ENCODE data around the gene RELT. TPM values are rescaled to one million over a fixed set of nuclear protein-coding genes. Genes with fewer than 3 reads are reported as not detected.

Gene RELT
- total RNA-seq, 5 donors from 2014 or later (not counting 1 experiment from before 2014, with no cell fraction given), result 15.6 to 113 (median 19.9) TPM

DNA sequence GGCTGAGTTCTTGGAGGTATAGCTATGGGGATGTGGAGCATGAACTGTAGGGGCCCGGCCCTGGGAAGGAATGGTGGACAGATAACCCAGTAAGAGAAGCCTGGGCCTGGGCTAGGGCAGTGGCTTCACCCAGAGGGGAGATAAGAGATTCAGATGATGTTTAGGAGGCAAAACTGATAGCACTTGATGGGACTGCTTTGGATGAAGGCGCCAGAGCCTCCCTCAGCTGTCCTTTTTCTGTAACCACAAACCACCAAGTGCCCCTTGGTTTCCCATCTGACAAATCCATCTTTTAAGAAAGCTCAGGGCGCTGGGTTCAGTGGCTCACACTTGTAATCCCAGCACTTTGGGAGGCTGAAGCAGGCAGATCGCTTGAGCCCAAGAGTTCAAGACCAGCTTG is 23.4 kb downstream of the RELT start:
- Mint-ChIP-seq H3K4me3 (no peak overlapping the region), H3K36me3 (peaks cover 4% of the 10 kb centered on the region), H3K4me1 (peaks cover 0 to 6% (median 0%) of the 10 kb centered on the region in 3 donors), H3K27me3 (no peaks in the 10 kb centered on the region), H3K9me3 (no peaks in the 10 kb centered on the region), H3K27ac (peak overlapping the region; percentile 13 to 68)
- CTCF ChIA-PET, result interaction anchor here (0.6 to 1.5 kb wide), 4 partner anchors 11 to 51 kb away, joined by 3 to 4 read pairs (median 3); no protein-coding TSS in a partner anchor
- Histone ChIP-seq H3K27me3 (replicated peaks in 1 of 2; ENCODE audit: control insufficient read depth in 2 of 2, extremely low read depth in 1 of 2, insufficient read depth in 2 of 2, low read length in 1 of 2) (no peaks in the 10 kb centered on the region), H3K4me1 (ENCODE audit: control insufficient read depth in 1 of 2, extremely low read depth in 1 of 2, insufficient read depth in 2 of 2, low read length in 2 of 2) (no peaks in the 10 kb centered on the region), H3K4me3 (ENCODE audit: control insufficient read depth in 1 of 2, extremely low read depth in 1 of 2, low read length in 1 of 2) (no peak overlapping the region), H3K9me3 (no peaks in the 10 kb centered on the region), H3K36me3 (ENCODE audit: control insufficient read depth in 2 of 2, extremely low read depth in 1 of 2, insufficient read depth in 1 of 2, low read length in 1 of 2) (peaks cover 8 to 15% of the 10 kb centered on the region in 2 donors), H3K27ac (ENCODE audit: low read length) (no peak overlapping the region)
- ATAC-seq (replicated peaks in 1 of 4) (no peak), DNase-seq (no peak)
- POLR2A ChIA-PET, result no interaction called here
- 86% methylated on average over 2 of the region's 4 CpGs for WGBS (ENCODE audit: insufficient coverage)

- H3K4me3 ChIP-seq (ENCODE audit: control insufficient read depth in 1 of 2, extremely low read depth in 1 of 2, low read length in 1 of 2), result no peak overlapping the region
- DNase-seq, result no peak
- H3K4me1 ChIP-seq (ENCODE audit: control insufficient read depth in 1 of 2, extremely low read depth in 1 of 2, insufficient read depth in 2 of 2, low read length in 2 of 2), result no peaks in the 10 kb centered on the region
- Mint-ChIP-seq H3K9me3 (no peaks in the 10 kb centered on the region), H3K27ac (peak overlapping the region in 1 of 2 donors; percentile 58), H3K4me3 (no peak overlapping the region), H3K36me3 (peaks cover 4% of the 10 kb centered on the region), H3K27me3 (no peaks in the 10 kb centered on the region), H3K4me1 (peaks cover 0 to 6% (median 0%) of the 10 kb centered on the region in 3 donors)
- no peaks in the 10 kb centered on the region for H3K27me3 ChIP-seq (replicated peaks in 1 of 2; ENCODE audit: control insufficient read depth in 2 of 2, extremely low read depth in 1 of 2, insufficient read depth in 2 of 2, low read length in 1 of 2)
- no peak overlapping the region for H3K27ac ChIP-seq (ENCODE audit: low read length)
- H3K36me3 ChIP-seq (ENCODE audit: control insufficient read depth in 2 of 2, extremely low read depth in 1 of 2, insufficient read depth in 1 of 2, low read length in 1 of 2), result peaks cover 6 to 17% of the 10 kb centered on the region in 2 donors
- H3K9me3 ChIP-seq, result no peaks in the 10 kb centered on the region
- ChIA-PET CTCF (interaction anchor here in 1 of 2 donors (0.6 to 3.1 kb wide), 3 partner anchors 10 to 49 kb away, joined by 3 to 11 read pairs (median 3); no protein-coding TSS in a partner anchor), POLR2A (no interaction called here)
- 89% methylated on average over 4 of the region's 6 CpGs for WGBS (ENCODE audit: insufficient coverage)
- no peak for ATAC-seq (replicated peaks in 1 of 4)
Measured at GRCh38 chr11:73400293-73400692, 24.1 kb downstream of the RELT start.

DNA sequence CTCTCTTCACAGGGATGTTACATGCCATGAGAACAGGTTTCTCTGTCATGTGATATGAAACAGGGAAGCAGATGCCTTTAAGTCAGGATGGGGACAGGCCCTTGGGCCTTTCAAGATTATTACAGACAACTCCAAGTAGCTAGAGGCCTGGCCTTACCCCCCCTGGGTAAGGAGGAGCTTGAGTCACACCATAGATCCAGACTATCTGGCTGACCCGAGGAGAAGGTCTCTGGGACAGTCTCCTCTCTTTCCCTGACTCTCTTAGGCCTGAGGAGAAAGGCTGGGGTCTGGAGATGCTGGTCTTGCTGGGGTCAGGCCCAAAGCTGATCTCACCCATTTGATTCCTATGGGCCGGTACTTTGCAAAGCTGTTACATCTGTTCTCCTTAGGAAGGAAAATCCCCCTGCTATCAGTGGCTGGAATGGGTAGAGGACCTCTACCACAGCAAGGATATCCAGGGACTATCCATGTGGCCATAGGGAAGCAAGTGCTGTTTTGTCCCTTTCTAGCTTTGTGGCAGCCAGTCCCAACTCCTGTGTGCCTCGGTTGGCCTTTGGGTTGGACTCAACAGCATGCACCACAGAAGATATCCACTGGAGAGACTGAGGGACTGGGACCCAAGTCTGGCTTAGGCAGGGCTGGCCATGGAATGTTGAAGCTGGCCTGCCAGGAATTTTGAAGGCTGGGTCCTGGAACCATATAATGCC is 25.2 kb downstream of the RELT start:
- Mint-ChIP-seq H3K9me3 (no peaks in the 10 kb centered on the region), H3K27me3 (no peaks in the 10 kb centered on the region), H3K36me3 (peaks cover 7% of the 10 kb centered on the region), H3K4me1 (peaks cover 0 to 6% (median 0%) of the 10 kb centered on the region in 3 donors), H3K4me3 (no peak overlapping the region), H3K27ac (peak overlapping the region in 1 of 2 donors; percentile 52)
- no peaks in the 10 kb centered on the region for H3K9me3 ChIP-seq
- H3K36me3 ChIP-seq (ENCODE audit: control insufficient read depth in 2 of 2, extremely low read depth in 1 of 2, insufficient read depth in 1 of 2, low read length in 1 of 2), result peaks cover 5 to 18% of the 10 kb centered on the region in 2 donors
- ChIA-PET CTCF (interaction anchor here (0.5 to 3.1 kb wide), 2 partner anchors 49 to 50 kb away, joined by 3 to 11 read pairs; no protein-coding TSS in a partner anchor), POLR2A (interaction anchor here in 1 of 2 donors (0.8 to 1.0 kb wide), 2 partner anchors 50 to 414 kb away, joined by 3 to 4 read pairs; no protein-coding TSS in a partner anchor)
- ATAC-seq (replicated peaks in 1 of 4) (no peak), DNase-seq (no peak)
- 88% methylated on average over 1 of the region's 3 CpGs for WGBS (ENCODE audit: insufficient coverage)
- no peak overlapping the region for H3K4me3 ChIP-seq (ENCODE audit: control insufficient read depth in 1 of 2, extremely low read depth in 1 of 2, low read length in 1 of 2)
- no peaks in the 10 kb centered on the region for H3K27me3 ChIP-seq (replicated peaks in 1 of 2; ENCODE audit: control insufficient read depth in 2 of 2, extremely low read depth in 1 of 2, insufficient read depth in 2 of 2, low read length in 1 of 2)
- no peak overlapping the region for H3K27ac ChIP-seq (ENCODE audit: low read length)
- no peaks in the 10 kb centered on the region for H3K4me1 ChIP-seq (ENCODE audit: control insufficient read depth in 1 of 2, extremely low read depth in 1 of 2, insufficient read depth in 2 of 2, low read length in 2 of 2)

DNA sequence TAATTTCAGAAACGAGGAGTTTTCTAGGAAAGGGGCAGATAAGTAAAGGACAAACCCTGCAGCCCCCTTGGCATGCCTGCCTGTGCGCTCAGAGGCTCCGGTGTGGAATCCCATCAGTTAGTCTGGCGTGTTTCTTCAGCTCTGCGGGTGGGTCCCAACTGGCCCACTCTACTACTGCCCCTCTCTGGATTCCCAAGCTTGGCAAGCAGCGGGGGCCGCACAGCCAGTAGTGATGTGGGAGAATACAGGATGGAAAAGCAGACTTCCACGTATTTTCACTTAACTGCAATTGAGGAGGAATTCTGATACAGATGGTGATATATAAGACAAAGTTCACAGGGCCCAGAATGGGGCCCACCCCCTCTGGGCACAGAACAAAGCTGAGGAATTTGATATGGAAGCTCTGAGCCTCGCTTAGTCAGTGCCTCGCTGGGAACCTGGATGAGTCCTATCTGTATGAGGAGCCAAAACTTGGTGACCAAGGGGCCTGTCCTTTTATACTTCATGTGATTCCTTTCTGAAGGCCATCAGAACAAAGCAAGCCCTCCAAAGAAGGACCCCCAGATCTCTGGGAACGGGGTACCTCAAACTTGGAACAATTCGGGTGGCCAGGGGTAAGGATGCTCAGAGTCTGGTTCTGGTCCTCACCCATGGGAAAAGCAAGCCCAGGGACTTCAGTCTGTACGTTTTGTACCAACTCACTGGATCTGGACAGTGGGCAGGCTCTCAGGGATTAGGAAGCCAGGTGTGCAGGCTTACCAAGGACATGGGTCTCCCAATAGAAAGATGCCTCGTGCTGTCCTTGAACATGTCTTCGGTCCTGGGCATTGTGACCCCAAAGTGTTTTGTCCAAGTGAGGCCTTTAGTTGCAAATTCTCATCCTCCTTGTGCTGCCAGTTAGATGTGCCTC is 26.0 kb downstream of the RELT start:
- no peak overlapping the region for H3K27ac ChIP-seq (ENCODE audit: low read length)
- ChIA-PET CTCF (interaction anchor here (0.5 to 3.1 kb wide), 3 partner anchors 27 to 51 kb away, joined by 3 to 11 read pairs (median 3); no protein-coding TSS in a partner anchor), POLR2A (interaction anchor here in 1 of 2 donors (0.8 to 1.0 kb wide), 2 partner anchors 51 to 415 kb away, joined by 3 to 4 read pairs; no protein-coding TSS in a partner anchor)
- H3K36me3 ChIP-seq (ENCODE audit: control insufficient read depth in 2 of 2, extremely low read depth in 1 of 2, insufficient read depth in 1 of 2, low read length in 1 of 2), result peaks cover 10 to 20% of the 10 kb centered on the region in 2 donors
- H3K9me3 Mint-ChIP-seq, result no peaks in the 10 kb centered on the region
- H3K27me3 Mint-ChIP-seq, result no peaks in the 10 kb centered on the region
- 95% methylated on average over 11 of the region's 15 CpGs for WGBS (ENCODE audit: insufficient coverage)
- H3K4me3 Mint-ChIP-seq, result no peak overlapping the region
- H3K4me3 ChIP-seq (ENCODE audit: control insufficient read depth in 1 of 2, extremely low read depth in 1 of 2, low read length in 1 of 2), result no peak overlapping the region
- peaks cover 0 to 6% (median 0%) of the 10 kb centered on the region in 3 donors for H3K4me1 Mint-ChIP-seq
- H3K27ac Mint-ChIP-seq, result peak overlapping the region in 1 of 2 donors; percentile 22
- ATAC-seq (replicated peaks in 1 of 4) (no peak), DNase-seq (no peak)
- H3K4me1 ChIP-seq (ENCODE audit: control insufficient read depth in 1 of 2, extremely low read depth in 1 of 2, insufficient read depth in 2 of 2, low read length in 2 of 2), result no peaks in the 10 kb centered on the region
- H3K36me3 Mint-ChIP-seq, result peaks cover 8% of the 10 kb centered on the region
- H3K27me3 ChIP-seq (replicated peaks in 1 of 2; ENCODE audit: control insufficient read depth in 2 of 2, extremely low read depth in 1 of 2, insufficient read depth in 2 of 2, low read length in 1 of 2), result no peaks in the 10 kb centered on the region
- no peaks in the 10 kb centered on the region for H3K9me3 ChIP-seq

DNA sequence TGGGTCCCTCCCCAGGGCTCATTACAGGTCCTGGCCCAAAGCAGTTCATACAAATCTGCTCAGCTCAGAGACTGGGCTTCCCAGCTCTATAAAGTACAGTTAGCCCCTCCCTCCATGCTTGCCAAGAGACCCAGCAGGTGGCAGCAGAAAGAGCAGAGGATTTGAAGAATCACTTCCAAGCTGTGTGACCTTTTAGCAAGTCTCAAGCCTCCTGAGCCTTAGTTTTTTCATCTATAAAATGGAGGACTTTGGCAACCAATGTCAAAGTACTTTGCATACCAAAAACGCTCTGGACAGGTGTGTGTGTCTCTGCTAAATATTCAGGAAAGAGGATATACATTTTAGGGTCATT is 26.6 kb downstream of the RELT start:
- DNase-seq (peak in 1 of 35 experiments; percentile 37), ATAC-seq (replicated peaks in 1 of 4) (peak in 3 of 4 experiments; percentile 13 to 48 (median 30))
- WGBS (ENCODE audit: insufficient coverage), result no CpG with 5 or more reads among the region's 1 CpG
- Histone ChIP-seq H3K9me3 (no peaks in the 10 kb centered on the region), H3K4me1 (ENCODE audit: control insufficient read depth in 1 of 2, extremely low read depth in 1 of 2, insufficient read depth in 2 of 2, low read length in 2 of 2) (no peaks in the 10 kb centered on the region), H3K36me3 (ENCODE audit: control insufficient read depth in 2 of 2, extremely low read depth in 1 of 2, insufficient read depth in 1 of 2, low read length in 1 of 2) (peaks cover 10 to 25% of the 10 kb centered on the region in 2 donors), H3K27ac (ENCODE audit: low read length) (no peak overlapping the region), H3K4me3 (ENCODE audit: control insufficient read depth in 1 of 2, extremely low read depth in 1 of 2, low read length in 1 of 2) (no peak overlapping the region), H3K27me3 (replicated peaks in 1 of 2; ENCODE audit: control insufficient read depth in 2 of 2, extremely low read depth in 1 of 2, insufficient read depth in 2 of 2, low read length in 1 of 2) (no peaks in the 10 kb centered on the region)
- no peaks in the 10 kb centered on the region for H3K27me3 Mint-ChIP-seq
- H3K36me3 Mint-ChIP-seq, result peaks cover 8% of the 10 kb centered on the region
- no peaks in the 10 kb centered on the region for H3K9me3 Mint-ChIP-seq
- no peak overlapping the region for H3K4me3 Mint-ChIP-seq
- peak overlapping the region in 1 of 2 donors; percentile 22 for H3K27ac Mint-ChIP-seq
- POLR2A ChIA-PET, result no interaction called here
- CTCF ChIA-PET, result interaction anchor here in 1 of 2 donors (0.7 to 3.1 kb wide), 2 partner anchors 28 to 51 kb away, joined by 3 to 11 read pairs; no protein-coding TSS in a partner anchor
- H3K4me1 Mint-ChIP-seq, result peaks cover 0 to 6% (median 0%) of the 10 kb centered on the region in 3 donors

DNA sequence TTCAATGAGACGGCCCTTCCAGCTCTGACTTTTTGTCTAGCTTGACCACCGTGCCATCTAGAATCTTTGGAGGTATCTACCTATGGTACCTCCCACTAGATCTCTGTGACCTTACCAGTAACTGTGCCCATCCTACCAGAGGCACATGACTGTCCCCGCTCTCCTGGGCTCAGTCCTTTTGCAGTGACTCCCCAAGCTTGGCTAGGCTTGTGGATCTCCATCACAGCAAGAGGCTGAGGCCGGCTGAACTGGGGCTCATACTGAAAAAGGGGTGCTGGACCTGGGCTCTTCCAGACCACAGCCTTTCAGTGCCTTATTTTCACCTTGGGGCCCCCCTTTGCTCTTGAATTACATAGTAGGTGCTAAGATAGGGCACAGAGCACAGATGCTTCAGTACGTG is 27.3 kb downstream of the RELT start:
- Mint-ChIP-seq H3K27me3 (no peaks in the 10 kb centered on the region), H3K4me1 (peaks cover 0 to 6% (median 0%) of the 10 kb centered on the region in 3 donors), H3K36me3 (peaks cover 12% of the 10 kb centered on the region), H3K9me3 (no peaks in the 10 kb centered on the region), H3K4me3 (no peak overlapping the region), H3K27ac (peak overlapping the region in 1 of 2 donors; percentile 52)
- 100% methylated on average over 4 of the region's 5 CpGs for WGBS (ENCODE audit: insufficient coverage)
- H3K9me3 ChIP-seq, result no peaks in the 10 kb centered on the region
- H3K4me1 ChIP-seq (ENCODE audit: control insufficient read depth in 1 of 2, extremely low read depth in 1 of 2, insufficient read depth in 2 of 2, low read length in 2 of 2), result no peaks in the 10 kb centered on the region
- no peak for DNase-seq
- ATAC-seq (replicated peaks in 1 of 4), result no peak
- no peaks in the 10 kb centered on the region for H3K27me3 ChIP-seq (replicated peaks in 1 of 2; ENCODE audit: control insufficient read depth in 2 of 2, extremely low read depth in 1 of 2, insufficient read depth in 2 of 2, low read length in 1 of 2)
- H3K36me3 ChIP-seq (ENCODE audit: control insufficient read depth in 2 of 2, extremely low read depth in 1 of 2, insufficient read depth in 1 of 2, low read length in 1 of 2), result peaks cover 15 to 28% of the 10 kb centered on the region in 2 donors
- no peak overlapping the region for H3K27ac ChIP-seq (ENCODE audit: low read length)
- no peak overlapping the region for H3K4me3 ChIP-seq (ENCODE audit: control insufficient read depth in 1 of 2, extremely low read depth in 1 of 2, low read length in 1 of 2)
- ChIA-PET CTCF (interaction anchor here in 1 of 2 donors (0.6 to 3.1 kb wide), 2 partner anchors 52 to 479 kb away, joined by 5 to 11 read pairs; no protein-coding TSS in a partner anchor), POLR2A (no interaction called here)

Data from T-cell (primary cell).